HG03280 (cell line): ENCODE data around the gene JPT1.
"Not testable (repeated sequence)": the region's sequence is repeated elsewhere in the genome, so short reads cannot be mapped to it uniquely, and the experiment has no call there.

Experiments used
- ATAC-seq: cut with Tn5 transposase; IDR thresholded peaks from one replicate; pipeline ENCODE4 v1.9.1; 2021; ENCODE audit warnings: mild to moderate bottlenecking, moderate library complexity; ENCODE audit not compliant: unreplicated experiment

The JPT1 gene

GRCh38 chr17:75158480-75158879 is 4.2 kb upstream of the JPT1 start:
- not testable (repeated sequence) for ATAC-seq

GRCh38 chr17:75155191-75155601 is 884 bp upstream of the JPT1 start:
- ATAC-seq: no peak

DNA sequence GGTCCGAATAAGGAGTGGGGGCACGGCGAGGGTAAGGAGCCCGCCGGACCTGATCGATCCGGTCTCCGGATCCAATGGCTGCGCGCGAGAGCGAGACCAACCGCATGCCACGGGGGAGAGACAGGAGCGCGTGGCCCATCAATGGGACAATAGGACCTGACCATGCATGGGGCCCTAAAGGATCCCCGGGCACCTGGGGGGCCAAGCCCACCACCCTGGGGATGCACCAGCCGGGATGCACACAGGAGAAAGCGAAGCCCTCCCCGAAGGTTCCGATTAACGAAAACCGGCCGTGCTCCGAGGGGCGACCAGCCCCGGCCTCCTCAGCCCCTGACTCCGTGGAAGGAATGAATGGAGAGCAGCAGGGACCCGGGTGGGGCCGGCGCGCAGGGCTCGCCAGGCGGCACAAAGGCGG is 525 bp downstream of the JPT1 start:
- peak; percentile 10 for ATAC-seq

DNA sequence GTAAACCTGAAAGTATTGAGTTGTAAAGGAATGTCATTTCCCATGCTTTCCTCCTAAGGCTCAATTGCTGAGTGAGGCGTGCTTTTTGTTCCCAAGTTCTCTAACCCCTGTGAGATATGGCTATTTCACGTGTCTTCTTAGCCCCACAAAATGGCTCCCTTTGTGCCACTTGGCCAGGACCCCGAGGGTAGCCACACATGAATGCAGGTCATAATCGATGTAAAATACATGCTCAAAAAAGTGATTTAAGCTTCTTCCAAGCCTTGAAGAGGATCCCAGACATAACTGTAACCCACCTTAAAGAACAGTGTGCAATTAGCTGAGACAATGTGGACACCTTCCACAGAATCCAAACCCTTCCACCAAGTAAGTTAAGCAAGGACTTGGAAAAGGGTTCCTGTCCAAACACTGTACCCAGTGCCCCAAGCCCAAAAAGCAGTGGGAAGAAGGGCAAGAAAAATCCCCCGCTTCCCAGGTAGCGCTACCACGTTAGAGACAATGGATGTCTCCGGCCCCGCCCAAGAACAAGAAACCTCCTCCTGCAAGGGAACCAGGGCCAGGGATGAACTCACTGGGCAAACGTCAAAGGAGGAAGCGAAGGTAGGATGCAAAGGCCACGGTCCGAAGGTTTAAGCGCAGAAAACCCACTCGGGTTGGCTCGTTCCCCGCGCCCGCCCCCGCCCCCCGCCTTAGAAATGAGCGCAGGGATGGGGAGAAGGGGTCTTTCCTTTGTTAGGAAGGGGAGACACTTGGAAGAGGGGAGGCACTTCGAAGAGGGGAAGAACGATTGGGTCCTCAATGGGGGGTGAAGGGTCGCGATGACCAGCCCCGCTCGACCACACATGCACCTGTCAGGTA is 1.2 kb downstream of the JPT1 start:
- ATAC-seq: no peak

- ATAC-seq: no peak
Measured at GRCh38 chr17:75152523-75152921, 1.8 kb downstream of the JPT1 start.

- no peak for ATAC-seq
Measured at GRCh38 chr17:75151930-75152329, 2.4 kb downstream of the JPT1 start.

DNA sequence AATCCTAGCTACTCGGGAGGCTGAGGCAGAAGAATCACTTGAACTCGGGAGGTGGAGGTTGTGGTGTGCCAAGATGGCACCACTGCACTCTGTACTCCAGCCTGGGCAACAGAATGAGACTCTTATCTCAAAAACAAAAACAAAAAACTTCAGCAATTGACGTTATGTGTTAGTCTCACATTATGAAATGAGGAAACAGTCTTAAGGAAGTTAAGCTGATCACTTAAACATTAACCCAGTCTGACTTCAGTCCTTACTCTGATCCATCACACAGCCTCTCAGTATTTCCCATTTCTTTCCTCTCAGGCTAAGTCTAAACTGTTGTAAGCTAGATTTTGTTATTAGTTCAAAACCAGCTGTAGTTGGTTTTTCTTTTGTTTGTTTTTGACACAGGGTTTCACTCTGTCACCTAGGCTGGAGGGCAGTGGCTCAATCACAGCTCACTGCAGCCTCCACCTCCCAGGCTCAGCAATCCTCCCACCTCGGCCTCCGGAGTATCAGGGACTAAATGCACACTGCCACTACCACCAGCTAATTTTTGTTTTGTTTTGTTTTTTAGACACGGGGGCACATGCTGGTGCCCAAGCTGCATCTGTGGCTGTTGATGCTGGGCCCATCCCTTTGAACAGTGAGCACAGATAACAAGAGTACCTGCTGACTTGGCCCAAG is 6.3 kb downstream of the JPT1 start:
- no peak for ATAC-seq

- no peak for ATAC-seq
Measured at GRCh38 chr17:75146592-75146991, 7.7 kb downstream of the JPT1 start.

GRCh38 chr17:75144816-75145512 is 9.3 kb downstream of the JPT1 start:
- no peak for ATAC-seq

GRCh38 chr17:75142236-75142971 is 11.9 kb downstream of the JPT1 start:
- ATAC-seq: no peak

DNA sequence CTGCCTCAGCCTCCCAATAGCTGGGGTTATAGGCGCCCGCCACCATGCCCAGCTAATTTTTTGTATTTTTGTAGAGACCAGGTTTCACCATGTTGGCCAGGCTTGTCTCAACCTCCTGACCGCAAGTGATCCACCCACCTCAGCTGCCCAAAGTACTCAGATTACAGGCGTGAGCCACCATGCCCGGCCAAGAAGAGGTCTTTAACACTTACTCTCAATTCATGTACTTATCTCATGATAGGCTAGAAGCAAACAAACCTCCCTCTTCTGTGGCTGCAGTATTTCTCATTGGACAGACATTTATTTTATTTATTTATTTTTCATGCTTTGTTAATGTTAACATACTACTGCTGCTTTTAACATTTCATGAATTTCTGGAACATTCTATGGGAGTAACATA is 15.8 kb downstream of the JPT1 start:
- ATAC-seq: no peak

DNA sequence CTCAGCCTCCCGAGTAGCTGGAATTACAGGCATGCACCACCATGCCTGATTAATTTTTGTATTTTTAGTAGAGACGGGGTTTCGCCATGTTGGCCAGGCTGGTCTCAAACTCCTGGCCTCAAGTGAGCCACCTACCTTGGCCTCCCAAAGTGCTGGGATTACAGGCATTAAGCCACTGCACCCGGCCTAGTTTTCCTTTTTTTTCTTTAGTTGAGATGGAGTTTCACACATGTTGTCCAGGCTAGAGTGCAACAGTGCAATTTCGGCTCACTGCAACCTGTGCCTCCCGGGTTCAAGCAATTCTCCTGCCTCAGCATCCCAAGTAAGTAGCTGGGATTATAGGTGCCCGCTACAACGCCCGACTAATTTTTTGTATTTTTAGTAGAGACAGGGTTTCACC is 16.6 kb downstream of the JPT1 start:
- not testable (repeated sequence) for ATAC-seq

DNA sequence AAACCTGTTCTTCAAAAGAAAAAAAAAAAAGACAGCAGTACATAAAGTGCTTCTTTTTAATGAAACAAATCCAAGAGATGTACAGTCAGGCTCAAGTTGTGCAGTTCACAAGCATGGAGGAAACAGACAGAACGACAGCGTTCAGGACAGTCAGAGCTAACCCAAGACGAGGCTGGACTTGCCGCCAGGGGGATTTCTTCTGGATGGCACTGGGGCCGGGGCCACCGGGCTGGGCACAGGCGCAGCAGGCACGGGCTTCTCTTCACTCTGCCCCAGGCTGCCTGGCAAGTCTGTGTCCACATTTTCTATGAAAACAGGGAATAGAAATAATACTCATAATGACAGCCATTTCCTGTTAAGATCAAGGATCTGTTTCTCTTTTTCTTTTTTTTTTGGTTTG is 18.4 kb downstream of the JPT1 start:
- ATAC-seq: no peak

- no peak for ATAC-seq
Measured at GRCh38 chr17:75135452-75135851, 18.9 kb downstream of the JPT1 start.

DNA sequence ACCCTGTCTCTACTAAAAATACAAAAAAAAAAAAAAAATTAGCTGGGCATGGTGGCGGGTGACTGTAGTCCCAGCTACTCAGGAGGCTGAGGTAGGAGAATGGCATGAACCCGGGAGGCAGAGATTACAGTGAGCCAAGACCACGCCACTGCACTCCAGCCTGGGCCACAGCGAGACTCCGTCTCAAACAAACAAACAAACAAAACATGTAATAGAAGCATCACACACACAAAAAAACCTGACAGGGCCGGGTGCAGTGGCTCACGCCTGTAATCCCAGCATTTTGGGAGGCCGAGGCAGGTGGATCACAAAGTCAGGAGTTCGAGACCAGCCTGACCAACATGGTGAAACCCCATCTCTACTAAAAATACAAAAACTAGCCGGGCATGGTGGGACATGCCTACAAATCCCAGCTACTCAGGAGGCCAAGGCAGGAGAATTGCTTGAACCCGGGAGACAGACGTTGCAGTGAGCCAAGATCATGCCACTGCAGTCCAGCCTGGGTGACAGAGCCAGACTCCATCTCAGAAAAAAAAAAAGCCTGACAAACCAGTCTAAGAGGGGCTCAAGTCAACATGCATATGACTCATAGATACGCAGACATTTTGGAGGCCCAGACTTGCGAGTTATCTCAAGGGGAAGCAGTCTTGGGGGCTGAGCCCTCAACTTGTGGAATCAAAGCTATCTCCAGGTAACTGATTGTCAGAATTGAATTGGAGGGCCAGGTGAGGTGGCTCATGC is 20.5 kb downstream of the JPT1 start:
- ATAC-seq: not testable (repeated sequence)

- ATAC-seq: no peak
Measured at GRCh38 chr17:75133001-75133400, 21.3 kb downstream of the JPT1 start.

DNA sequence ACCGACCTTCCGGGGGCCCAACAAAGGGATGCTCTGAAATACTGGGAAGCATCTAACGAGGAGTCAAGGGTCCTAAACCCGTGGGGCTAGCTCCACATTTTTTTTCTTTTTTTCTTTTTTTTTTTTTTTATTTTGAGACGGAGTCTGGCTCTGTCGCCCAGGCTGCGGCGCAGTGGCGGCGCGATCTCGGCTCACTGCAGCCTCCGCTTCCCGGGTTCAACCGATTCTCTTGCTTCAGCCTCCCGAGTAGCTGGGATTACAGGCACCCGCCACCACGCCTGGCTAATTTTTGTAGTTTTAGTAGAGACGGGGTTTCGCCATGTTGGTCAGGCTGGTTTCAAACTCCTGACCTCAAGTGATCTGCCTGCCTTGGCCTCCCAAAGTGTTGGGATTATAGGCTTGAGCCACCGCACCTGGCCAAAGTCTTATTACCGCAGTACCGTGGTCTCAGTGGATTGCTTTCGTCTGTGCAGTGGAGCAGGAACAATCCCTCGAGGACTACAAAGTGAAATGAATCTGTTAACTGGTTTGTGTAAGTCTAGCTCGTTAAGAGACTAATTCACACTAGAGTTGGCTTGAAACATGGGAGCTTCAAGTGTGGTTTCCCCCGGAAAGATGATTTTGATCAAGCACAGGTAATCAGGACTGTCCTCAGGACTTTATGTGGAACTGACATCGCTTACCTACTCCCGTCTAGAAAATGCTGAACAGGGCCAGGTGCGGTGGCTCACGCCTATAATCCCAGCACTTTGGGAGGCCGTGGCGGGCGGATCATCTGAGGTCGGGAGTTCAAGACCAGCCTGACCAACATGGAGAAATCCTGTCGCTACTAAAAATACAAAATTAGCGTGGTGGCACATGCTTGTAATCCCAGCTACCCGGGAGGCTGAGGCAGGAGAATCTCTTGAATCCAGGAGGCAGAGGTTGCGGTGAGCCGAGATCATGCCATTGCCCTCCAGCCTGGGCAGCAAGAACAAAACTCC is 22.0 kb downstream of the JPT1 start:
- ATAC-seq: not testable (repeated sequence)

DNA sequence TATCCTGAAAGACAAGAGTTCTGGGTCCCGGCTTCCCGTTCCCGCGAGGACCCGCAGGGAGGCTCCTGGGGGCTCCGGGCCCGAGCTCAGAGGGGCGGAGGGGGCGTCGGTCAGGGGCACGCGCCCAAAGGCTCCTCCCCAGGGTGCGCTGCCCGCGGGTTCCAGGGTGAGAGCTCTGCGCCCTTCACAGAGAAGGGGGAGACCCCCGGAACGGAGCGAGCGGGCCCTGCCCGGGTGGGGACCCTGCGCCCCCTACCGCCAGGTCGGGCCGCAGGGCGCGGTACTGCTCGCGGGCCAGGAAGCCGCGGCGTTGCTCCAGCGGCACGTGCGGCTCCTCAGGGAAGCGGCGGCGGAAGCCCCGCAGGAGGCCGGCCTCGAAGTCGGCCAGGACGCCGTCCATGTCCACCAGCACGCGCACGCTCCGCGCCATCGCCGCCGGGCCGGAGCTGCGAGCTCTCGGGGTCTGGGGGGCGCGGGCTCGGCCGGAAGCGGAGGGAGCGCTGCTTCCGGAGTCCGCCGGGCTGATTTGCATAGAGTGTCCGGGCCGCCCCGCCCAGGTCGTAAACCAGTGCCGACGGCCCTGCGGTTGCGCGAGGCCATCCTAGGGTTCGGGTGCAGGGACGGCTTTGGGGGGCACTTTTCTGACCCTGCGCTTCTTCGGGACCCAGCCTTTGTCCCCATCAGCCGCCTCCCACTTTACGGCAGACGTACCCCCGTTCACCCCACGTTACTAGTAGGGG is 22.9 kb downstream of the JPT1 start, which contains the start of gene NT5C:
NT5C (minus strand) TSS at position 465 of the 740 bp plus-strand sequence; CDS start at position 430, 35 bp downstream.
- peak; percentile 82 for ATAC-seq
